ENCODE results near the gene NKIRAS2.
A peak's percentile ranks its signal among the peaks of the same experiment; 100 is the strongest.

The NKIRAS2 gene

DNA sequence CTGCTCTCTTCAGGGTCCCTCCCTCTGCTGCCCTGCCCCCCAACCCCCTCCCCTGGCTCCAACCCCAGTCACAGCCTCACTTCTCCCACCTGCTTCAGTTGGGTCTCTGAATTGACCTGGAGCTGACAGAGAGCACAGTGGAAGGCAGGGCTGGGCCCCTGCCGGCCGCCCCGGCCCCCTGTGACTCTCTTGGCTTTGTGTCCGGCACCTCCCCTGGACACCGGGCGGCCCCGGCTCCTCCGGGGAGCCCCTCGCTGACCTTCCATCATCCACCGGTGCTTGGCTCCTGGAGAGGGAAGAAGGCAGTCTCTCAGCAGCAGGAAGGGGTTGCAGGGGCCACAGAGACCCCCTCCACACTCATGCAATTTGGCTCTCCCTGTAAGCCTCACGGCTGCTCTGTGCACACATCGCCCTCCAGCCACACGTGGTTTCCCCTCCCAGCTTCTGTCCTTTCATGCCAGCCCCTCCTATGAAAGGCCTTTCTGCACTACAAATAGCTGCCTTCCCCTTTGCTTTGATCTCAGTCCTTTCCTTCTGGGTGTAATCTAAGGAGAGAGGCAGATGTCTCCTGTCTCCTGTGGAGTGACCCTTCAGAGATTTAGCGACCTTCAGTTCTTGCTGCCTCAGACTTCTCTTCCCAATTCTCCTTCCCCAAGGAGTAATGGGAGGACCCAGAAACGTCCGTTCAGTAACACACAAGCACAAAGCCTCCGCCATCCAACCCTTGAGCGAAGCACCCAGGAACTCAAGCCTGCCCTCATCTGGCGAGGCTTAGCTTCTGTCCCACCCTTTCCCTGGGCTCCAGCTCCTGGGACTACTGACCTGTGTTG lies 8.3 kb downstream of the NKIRAS2 start:
- Histone ChIP-seq H3K4me1 (ENCODE audit: control insufficient read depth, insufficient read depth, low read length) (peaks cover 9% of the 10 kb centered on the region; the same call in 1 of the 2 replicates), H3K27me3 (ENCODE audit: control insufficient read depth, insufficient read depth, low read length) (no peaks in the 10 kb centered on the region), H3K27ac (ENCODE audit: low read depth, low read length) (peak overlapping the region; percentile 56), H3K36me3 (ENCODE audit: control insufficient read depth, insufficient read depth, low read length) (peaks cover 12% of the 10 kb centered on the region), H3K9me3 (ENCODE audit: control insufficient read depth, insufficient read depth, low read length) (no peaks in the 10 kb centered on the region), H3K9ac (ENCODE audit: low read depth, low read length) (no peak overlapping the region), H3K4me3 (ENCODE audit: low read depth, low read length) (no peak overlapping the region)

DNA sequence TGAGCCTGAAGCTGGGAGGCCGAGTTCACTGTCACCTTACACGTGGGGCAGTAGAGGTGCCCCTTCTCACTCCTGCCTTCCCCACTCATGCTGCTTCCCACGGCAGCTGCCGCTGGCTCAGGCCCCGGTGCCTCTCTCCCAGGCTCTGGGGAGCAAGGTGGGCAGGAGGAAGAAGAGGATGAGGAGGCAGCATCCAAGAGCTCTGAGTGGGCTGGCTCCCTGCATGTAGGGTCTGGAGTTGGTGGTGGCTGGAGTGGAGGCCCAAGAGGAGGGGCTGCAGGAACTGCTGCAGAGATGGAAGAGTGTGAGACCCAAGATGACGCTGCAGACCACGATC lies 8.9 kb downstream of the NKIRAS2 start:
- peaks cover 6% of the 10 kb centered on the region for H3K36me3 ChIP-seq (ENCODE audit: control insufficient read depth, insufficient read depth, low read length)
- peak overlapping the region; percentile 56 for H3K27ac ChIP-seq (ENCODE audit: low read depth, low read length)
- no peak overlapping the region for H3K9ac ChIP-seq (ENCODE audit: low read depth, low read length)
- H3K9me3 ChIP-seq (ENCODE audit: control insufficient read depth, insufficient read depth, low read length), result no peaks in the 10 kb centered on the region
- peaks cover 9% of the 10 kb centered on the region; the same call in 1 of the 2 replicates for H3K4me1 ChIP-seq (ENCODE audit: control insufficient read depth, insufficient read depth, low read length)
- no peak overlapping the region for H3K4me3 ChIP-seq (ENCODE audit: low read depth, low read length)
- H3K27me3 ChIP-seq (ENCODE audit: control insufficient read depth, insufficient read depth, low read length), result no peaks in the 10 kb centered on the region

DNA sequence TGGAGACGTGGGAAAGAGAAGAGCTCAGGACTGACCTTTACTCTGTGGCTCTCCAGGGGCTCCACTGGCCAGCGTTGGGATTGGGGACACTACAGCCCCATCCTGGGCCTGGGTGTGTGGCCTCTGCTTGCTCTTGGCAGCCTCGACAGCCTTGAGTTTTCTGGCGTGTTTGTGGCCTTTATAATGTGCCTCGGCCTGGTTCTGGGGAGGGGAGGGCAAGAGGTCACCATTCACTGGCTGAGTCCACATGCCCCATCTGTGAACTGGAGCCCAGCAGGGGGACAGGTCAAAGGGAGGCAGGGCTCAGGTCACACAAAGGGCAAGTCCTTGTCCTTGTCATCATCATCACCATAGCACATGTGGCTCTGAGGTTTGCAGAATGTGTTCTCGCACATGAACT lies 11.7 kb downstream of the NKIRAS2 start:
- H3K4me1 ChIP-seq (ENCODE audit: control insufficient read depth, insufficient read depth, low read length), result peaks cover 9% of the 10 kb centered on the region; the same call in 1 of the 2 replicates
- no peaks in the 10 kb centered on the region for H3K27me3 ChIP-seq (ENCODE audit: control insufficient read depth, insufficient read depth, low read length)
- H3K9ac ChIP-seq (ENCODE audit: low read depth, low read length), result no peak overlapping the region
- H3K4me3 ChIP-seq (ENCODE audit: low read depth, low read length), result no peak overlapping the region
- H3K27ac ChIP-seq (ENCODE audit: low read depth, low read length), result no peak overlapping the region
- no peaks in the 10 kb centered on the region for H3K9me3 ChIP-seq (ENCODE audit: control insufficient read depth, insufficient read depth, low read length)
- no peaks in the 10 kb centered on the region for H3K36me3 ChIP-seq (ENCODE audit: control insufficient read depth, insufficient read depth, low read length)

DNA sequence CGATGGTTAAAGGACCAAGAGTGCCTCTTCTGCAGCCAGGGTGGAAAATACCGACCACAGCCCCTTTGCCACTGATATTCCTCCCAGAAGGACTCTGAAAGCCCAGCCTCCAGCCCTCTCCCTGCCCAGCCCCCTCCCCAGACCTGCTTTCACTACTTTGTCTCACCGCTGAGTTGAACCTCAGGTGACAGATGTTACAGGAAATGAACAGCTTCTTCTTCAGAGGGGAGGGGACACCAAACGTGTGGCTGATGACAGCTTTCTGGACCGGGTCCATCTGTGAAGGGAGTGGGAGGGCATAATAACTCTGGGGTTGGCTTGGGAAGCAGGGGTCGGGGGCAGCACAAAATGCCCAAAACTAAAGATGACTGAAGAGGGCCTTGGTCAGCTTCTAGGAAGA lies 14.2 kb downstream of the NKIRAS2 start:
- no peaks in the 10 kb centered on the region for H3K27me3 ChIP-seq (ENCODE audit: control insufficient read depth, insufficient read depth, low read length)
- H3K9me3 ChIP-seq (ENCODE audit: control insufficient read depth, insufficient read depth, low read length), result no peaks in the 10 kb centered on the region
- H3K4me1 ChIP-seq (ENCODE audit: control insufficient read depth, insufficient read depth, low read length), result no peaks in the 10 kb centered on the region
- H3K27ac ChIP-seq (ENCODE audit: low read depth, low read length), result no peak overlapping the region
- no peaks in the 10 kb centered on the region for H3K36me3 ChIP-seq (ENCODE audit: control insufficient read depth, insufficient read depth, low read length)
- no peak overlapping the region for H3K4me3 ChIP-seq (ENCODE audit: low read depth, low read length)
- no peak overlapping the region for H3K9ac ChIP-seq (ENCODE audit: low read depth, low read length)

DNA sequence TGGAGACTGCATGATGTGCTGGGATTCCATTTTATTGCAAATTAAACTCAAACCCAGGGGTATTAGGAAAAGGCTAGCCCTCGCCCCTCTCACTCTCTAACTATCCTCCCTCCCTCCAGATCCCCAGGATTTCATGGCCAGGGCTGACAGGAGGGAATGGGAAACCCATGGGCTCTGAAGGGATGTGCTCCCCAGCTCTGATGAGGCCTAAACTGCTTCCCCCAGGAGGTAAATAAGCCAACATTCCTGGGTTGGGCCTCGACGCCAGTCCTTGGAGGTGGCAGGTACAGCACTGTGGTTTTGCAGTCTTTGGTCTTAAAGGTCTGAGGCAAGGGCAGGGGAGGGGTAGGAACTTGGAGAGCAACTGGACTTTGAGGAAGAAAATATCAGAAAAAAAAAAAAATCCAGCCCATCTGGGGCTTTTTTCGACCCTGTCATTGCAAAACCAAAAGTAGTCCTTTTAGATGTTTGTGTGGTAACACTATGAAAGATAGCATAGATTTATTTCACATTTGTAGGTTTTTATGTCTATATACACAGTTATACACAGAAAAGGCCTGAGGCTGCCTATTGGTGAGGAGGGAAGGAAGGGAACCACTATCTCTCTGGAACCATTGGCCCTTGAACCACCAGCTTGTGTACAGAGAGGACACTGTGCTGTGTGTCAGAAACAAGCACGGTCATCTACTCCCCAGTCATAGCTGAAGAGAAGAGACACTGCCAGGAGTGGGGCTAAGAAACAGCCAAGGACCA lies 18.5 kb downstream of the NKIRAS2 start:
- H3K27me3 ChIP-seq (ENCODE audit: control insufficient read depth, insufficient read depth, low read length), result no peaks in the 10 kb centered on the region
- no peak overlapping the region for H3K27ac ChIP-seq (ENCODE audit: low read depth, low read length)
- H3K9ac ChIP-seq (ENCODE audit: low read depth, low read length), result no peak overlapping the region

GRCh38 chr17:42039794-42040763 lies 20.2 kb downstream of the NKIRAS2 start:
- no peaks in the 10 kb centered on the region for H3K36me3 ChIP-seq (ENCODE audit: control insufficient read depth, insufficient read depth, low read length)
- H3K27me3 ChIP-seq (ENCODE audit: control insufficient read depth, insufficient read depth, low read length), result no peaks in the 10 kb centered on the region
- no peaks in the 10 kb centered on the region for H3K9me3 ChIP-seq (ENCODE audit: control insufficient read depth, insufficient read depth, low read length)
- no peaks in the 10 kb centered on the region for H3K4me1 ChIP-seq (ENCODE audit: control insufficient read depth, insufficient read depth, low read length)
- H3K9ac ChIP-seq (ENCODE audit: low read depth, low read length), result no peak overlapping the region
- H3K27ac ChIP-seq (ENCODE audit: low read depth, low read length), result no peak overlapping the region
- no peak overlapping the region for H3K4me3 ChIP-seq (ENCODE audit: low read depth, low read length)

More for the DNA sequence above, 18.5 kb downstream of the NKIRAS2 start:
- Histone ChIP-seq H3K9me3 (ENCODE audit: control insufficient read depth, insufficient read depth, low read length) (no peaks in the 10 kb centered on the region), H3K4me1 (ENCODE audit: control insufficient read depth, insufficient read depth, low read length) (no peaks in the 10 kb centered on the region), H3K36me3 (ENCODE audit: control insufficient read depth, insufficient read depth, low read length) (no peaks in the 10 kb centered on the region), H3K4me3 (ENCODE audit: low read depth, low read length) (no peak overlapping the region)

GRCh38 chr17:42040818-42041217 lies 20.9 kb downstream of the NKIRAS2 start:
- Histone ChIP-seq H3K27me3 (ENCODE audit: control insufficient read depth, insufficient read depth, low read length) (no peaks in the 10 kb centered on the region), H3K9ac (ENCODE audit: low read depth, low read length) (no peak overlapping the region), H3K4me3 (ENCODE audit: low read depth, low read length) (no peak overlapping the region), H3K4me1 (ENCODE audit: control insufficient read depth, insufficient read depth, low read length) (no peaks in the 10 kb centered on the region), H3K27ac (ENCODE audit: low read depth, low read length) (no peak overlapping the region), H3K9me3 (ENCODE audit: control insufficient read depth, insufficient read depth, low read length) (no peaks in the 10 kb centered on the region), H3K36me3 (ENCODE audit: control insufficient read depth, insufficient read depth, low read length) (no peaks in the 10 kb centered on the region)

GRCh38 chr17:42041619-42042018 lies 21.7 kb downstream of the NKIRAS2 start:
- H3K36me3 ChIP-seq (ENCODE audit: control insufficient read depth, insufficient read depth, low read length), result no peaks in the 10 kb centered on the region
- no peak overlapping the region for H3K4me3 ChIP-seq (ENCODE audit: low read depth, low read length)
- no peaks in the 10 kb centered on the region for H3K9me3 ChIP-seq (ENCODE audit: control insufficient read depth, insufficient read depth, low read length)
- H3K9ac ChIP-seq (ENCODE audit: low read depth, low read length), result no peak overlapping the region
- H3K27ac ChIP-seq (ENCODE audit: low read depth, low read length), result no peak overlapping the region
- H3K27me3 ChIP-seq (ENCODE audit: control insufficient read depth, insufficient read depth, low read length), result no peaks in the 10 kb centered on the region
- H3K4me1 ChIP-seq (ENCODE audit: control insufficient read depth, insufficient read depth, low read length), result no peaks in the 10 kb centered on the region

GRCh38 chr17:42042598-42043319 lies 22.9 kb downstream of the NKIRAS2 start:
- Histone ChIP-seq H3K27ac (ENCODE audit: low read depth, low read length) (no peak overlapping the region), H3K9me3 (ENCODE audit: control insufficient read depth, insufficient read depth, low read length) (no peaks in the 10 kb centered on the region), H3K4me3 (ENCODE audit: low read depth, low read length) (no peak overlapping the region), H3K4me1 (ENCODE audit: control insufficient read depth, insufficient read depth, low read length) (no peaks in the 10 kb centered on the region), H3K27me3 (ENCODE audit: control insufficient read depth, insufficient read depth, low read length) (no peaks in the 10 kb centered on the region), H3K36me3 (ENCODE audit: control insufficient read depth, insufficient read depth, low read length) (no peaks in the 10 kb centered on the region), H3K9ac (ENCODE audit: low read depth, low read length) (no peak overlapping the region)

- H3K27me3 ChIP-seq (ENCODE audit: control insufficient read depth, insufficient read depth, low read length), result no peaks in the 10 kb centered on the region; the same call in 1 of the 2 replicates
- no peak overlapping the region for H3K4me3 ChIP-seq (ENCODE audit: low read depth, low read length)
- no peaks in the 10 kb centered on the region for H3K9me3 ChIP-seq (ENCODE audit: control insufficient read depth, insufficient read depth, low read length)
- no peak overlapping the region for H3K9ac ChIP-seq (ENCODE audit: low read depth, low read length)
- H3K36me3 ChIP-seq (ENCODE audit: control insufficient read depth, insufficient read depth, low read length), result no peaks in the 10 kb centered on the region
- no peak overlapping the region for H3K27ac ChIP-seq (ENCODE audit: low read depth, low read length)
- H3K4me1 ChIP-seq (ENCODE audit: control insufficient read depth, insufficient read depth, low read length), result 0 out of 2 replicates have a peak, but pooled peaks cover 6% of the 10 kb centered on the region
Measured at GRCh38 chr17:42045719-42046118, 25.8 kb downstream of the NKIRAS2 start.

Data from HUES48 (cell line).